Adipose tissue (tissue), 3 donors: ENCODE measurements around the gene ADAM17. TPM values are rescaled to one million over a fixed set of nuclear protein-coding genes. Genes with fewer than 3 reads are reported as not detected.

Experiments
- H3K27ac ChIP-seq: one replicate; pipeline ENCODE4 v1.5.1; 2013; ENCODE audit warnings: low read depth, low read length
- WGBS, 3 donors: extraction: QIAGEN DNeasy Blood & Tissue Kit; methylation state at CpG; one replicate each; pipeline ENCODE4 v1.1.7; 2013; 5-methylcytosine and 5-hydroxymethylcytosine counted together
- polyA plus RNA-seq, 3 donors: library from polyadenylated mRNA; stranded (reverse); fragments of 200-250 nt; gene quantifications; one replicate each; pipeline ENCODE4 v1.2.3, GENCODE V29; 2013
- donor health status: healthy with polysubstance abuse.
- donor health status: Bipolar disorder and iron deficiency.
- donor health status: healthy.

The ADAM17 gene
- polyA plus RNA-seq, 3 donors = 3.8 to 15.9 (median 8.4) TPM

DNA sequence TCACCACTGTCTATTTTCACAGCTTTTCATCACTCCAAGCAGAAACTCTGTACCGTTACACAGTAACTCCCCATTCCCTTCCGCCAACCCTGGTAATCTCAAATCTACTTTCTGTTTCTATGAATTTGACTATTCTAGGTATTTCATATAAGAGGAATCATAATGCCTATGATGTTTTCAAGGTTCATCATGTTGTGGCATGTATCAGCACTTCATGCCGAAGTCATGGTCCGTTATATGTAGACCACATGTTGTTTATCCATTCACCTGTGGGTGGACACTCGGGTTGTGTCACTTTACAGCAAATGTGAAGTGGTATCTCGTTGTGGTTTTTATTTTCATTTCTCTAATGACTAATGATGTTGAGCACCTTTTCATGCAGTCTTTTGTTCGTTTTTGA lies 110.5 kb downstream of the ADAM17 start:
- 88 to 94% (median 89%) methylated on average over 7 of the region's 7 CpGs for WGBS, 3 donors
- no peak overlapping the region for H3K27ac ChIP-seq

DNA sequence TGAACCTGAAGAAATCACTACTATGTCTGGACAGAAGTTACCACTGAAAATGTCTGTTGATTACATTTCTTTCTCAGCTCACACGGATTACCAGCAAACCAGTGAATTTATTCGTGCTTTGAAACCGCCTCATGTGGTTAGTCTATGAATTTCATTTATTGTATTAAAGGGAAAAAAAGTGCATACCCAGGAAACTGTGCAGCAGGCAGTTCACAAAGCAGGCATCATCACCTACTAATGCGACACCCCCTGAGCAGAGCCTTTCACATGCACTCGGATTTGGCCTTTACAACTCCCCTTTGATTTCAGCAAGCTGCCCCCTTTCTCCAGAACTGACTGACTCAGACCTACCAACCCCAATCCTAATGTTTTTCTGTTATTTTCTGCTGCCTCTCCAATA lies 112.1 kb downstream of the ADAM17 start:
- WGBS, 3 donors = 87 to 93% (median 91%) methylated on average over 5 of the region's 5 CpGs
- no peak overlapping the region for H3K27ac ChIP-seq

- H3K27ac ChIP-seq = no peak overlapping the region
- 53 to 74% (median 59%) methylated on average over 3 of the region's 3 CpGs for WGBS, 3 donors
Observed at GRCh38 chr2:9441556-9441955, 114.1 kb downstream of the ADAM17 start.

DNA sequence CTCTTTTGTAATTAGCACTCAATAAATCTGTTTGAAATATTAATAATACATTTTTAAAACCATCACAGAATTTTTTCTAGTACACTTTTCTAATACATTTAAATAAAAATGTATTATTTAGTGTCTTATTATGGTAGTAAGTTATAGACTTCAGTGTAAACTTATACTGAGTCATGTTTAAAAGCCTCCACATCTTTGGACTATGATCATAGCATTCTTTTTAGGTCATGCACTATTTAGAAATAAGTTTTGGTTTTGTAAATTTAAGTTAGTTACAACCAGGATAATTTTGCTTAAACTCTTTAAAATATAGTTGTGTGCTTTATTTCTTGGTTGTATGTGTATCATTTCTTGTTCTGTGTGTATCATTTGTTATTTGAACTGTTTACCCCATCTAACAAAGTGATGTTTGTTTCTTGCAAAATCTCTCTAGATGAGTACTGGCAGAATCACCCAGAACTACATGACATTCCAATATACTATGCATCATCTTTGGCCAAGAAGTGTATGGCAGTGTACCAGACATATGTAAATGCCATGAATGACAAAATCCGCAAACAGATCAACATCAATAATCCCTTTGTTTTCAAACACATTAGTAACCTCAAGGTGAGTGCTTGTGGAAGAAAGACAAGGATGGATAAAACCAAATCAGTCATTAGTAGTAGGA lies 115.4 kb downstream of the ADAM17 start:
- 91 to 98% (median 91%) methylated on average over 1 of the region's 1 CpG for WGBS, 3 donors
- H3K27ac ChIP-seq = no peak overlapping the region

DNA sequence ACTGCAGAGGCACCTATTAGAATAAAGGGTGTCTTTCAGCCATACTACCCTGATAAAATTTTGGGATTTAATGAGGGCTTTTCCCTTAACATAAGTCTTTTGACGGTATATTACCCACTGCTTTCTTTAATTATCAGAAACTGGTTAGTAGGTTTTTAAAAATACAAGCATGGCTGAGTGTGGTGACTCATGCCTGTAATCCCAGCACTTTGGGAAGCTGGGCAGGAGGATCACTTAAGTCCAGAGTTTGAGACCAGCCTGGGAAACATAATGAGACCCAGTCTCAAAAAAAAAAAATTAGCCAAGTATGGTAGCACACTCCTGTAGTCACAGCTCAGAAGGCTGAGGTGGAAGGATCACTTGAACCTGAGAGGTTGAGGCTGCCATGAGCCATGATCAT lies 116.1 kb downstream of the ADAM17 start:
- H3K27ac ChIP-seq = no peak overlapping the region
- WGBS, 3 donors = 94 to 98% (median 97%) methylated on average over 1 of the region's 1 CpG

Other genes starting within 250 kb of the ADAM17 start
- 100 to 1,000 TPM in 2 of 3 donors, 10 to 100 TPM in 1; 20.6 to 219 (median 172) TPM for gene ITGB1BP1, start 132.3 kb downstream of the ADAM17 start, polyA plus RNA-seq
- 10 to 100 TPM in 2 of 3 donors, 1 to 10 TPM in 1; 7.3 to 15.7 (median 13.7) TPM for gene CPSF3, start 132.2 kb downstream of the ADAM17 start, polyA plus RNA-seq
- gene IAH1, start 81.3 kb downstream of the ADAM17 start, polyA plus RNA-seq = 10 to 100 TPM; 32.0 to 64.8 (median 64.1) TPM
- 100 to 1,000 TPM; 134 to 234 (median 139) TPM for gene YWHAQ, start 75.2 kb upstream of the ADAM17 start, polyA plus RNA-seq